ENCODE results near the gene DIP2A. TPM values are rescaled to one million over a fixed set of nuclear protein-coding genes. Genes with fewer than 3 reads are reported as not detected.

The DIP2A gene
- total RNA-seq, 2 donors from 2014 or later = 44.2 to 82.2 TPM

DNA sequence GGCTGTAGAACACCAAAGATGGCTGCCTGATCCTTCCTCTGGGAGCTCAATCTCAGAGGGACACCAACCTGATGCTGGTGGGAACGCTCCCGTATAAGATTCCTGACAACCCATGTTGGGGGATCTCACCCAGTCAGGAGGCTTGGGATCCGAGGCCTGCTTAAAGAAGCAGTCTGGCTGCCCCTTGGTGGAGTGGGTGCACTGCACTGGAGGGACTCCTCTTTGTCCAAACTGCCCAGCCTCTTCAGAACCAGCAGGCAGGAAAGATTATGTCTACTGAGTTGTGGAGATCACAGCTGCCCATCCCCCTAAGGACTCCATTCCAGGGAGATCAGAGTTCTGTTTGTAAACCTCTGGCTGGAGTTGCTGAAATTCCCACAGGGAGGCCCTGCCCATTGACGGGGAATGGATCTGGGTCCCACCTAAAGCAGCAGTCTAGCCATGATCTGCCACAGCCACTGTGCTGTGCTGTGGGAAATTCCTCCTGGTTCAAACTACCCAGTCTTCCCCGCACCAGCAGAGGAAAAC is 123.2 kb downstream of the DIP2A start:
- no peaks in the 10 kb centered on the region for H3K4me1 ChIP-seq (replicated peaks)
- no peak overlapping the region for H3K27ac ChIP-seq
- 97% methylated on average over 5 of the region's 5 CpGs for WGBS
- H3K27me3 ChIP-seq (replicated peaks; ENCODE audit: insufficient read depth) = no peaks in the 10 kb centered on the region
- TF ChIP-seq POLR2AphosphoS5 (IDR thresholded peaks at IDR 0.05) (no peak), POLR2A (IDR thresholded peaks at IDR 0.05) (no peak)
- TF ChIP-seq, protein P1, sequence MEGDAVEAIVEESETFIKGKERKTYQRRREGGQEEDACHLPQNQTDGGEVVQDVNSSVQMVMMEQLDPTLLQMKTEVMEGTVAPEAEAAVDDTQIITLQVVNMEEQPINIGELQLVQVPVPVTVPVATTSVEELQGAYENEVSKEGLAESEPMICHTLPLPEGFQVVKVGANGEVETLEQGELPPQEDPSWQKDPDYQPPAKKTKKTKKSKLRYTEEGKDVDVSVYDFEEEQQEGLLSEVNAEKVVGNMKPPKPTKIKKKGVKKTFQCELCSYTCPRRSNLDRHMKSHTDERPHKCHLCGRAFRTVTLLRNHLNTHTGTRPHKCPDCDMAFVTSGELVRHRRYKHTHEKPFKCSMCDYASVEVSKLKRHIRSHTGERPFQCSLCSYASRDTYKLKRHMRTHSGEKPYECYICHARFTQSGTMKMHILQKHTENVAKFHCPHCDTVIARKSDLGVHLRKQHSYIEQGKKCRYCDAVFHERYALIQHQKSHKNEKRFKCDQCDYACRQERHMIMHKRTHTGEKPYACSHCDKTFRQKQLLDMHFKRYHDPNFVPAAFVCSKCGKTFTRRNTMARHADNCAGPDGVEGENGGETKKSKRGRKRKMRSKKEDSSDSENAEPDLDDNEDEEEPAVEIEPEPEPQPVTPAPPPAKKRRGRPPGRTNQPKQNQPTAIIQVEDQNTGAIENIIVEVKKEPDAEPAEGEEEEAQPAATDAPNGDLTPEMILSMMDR (IDR thresholded peaks at IDR 0.05) = no peak
- no peaks in the 10 kb centered on the region for H3K36me3 ChIP-seq
- DNase-seq (ENCODE audit: low spot score) = no peak
- no peaks in the 10 kb centered on the region for H3K9me3 ChIP-seq
- no peak overlapping the region for H3K4me3 ChIP-seq
- intact Hi-C loops (cut with DNase I) = no loop called here

DNA sequence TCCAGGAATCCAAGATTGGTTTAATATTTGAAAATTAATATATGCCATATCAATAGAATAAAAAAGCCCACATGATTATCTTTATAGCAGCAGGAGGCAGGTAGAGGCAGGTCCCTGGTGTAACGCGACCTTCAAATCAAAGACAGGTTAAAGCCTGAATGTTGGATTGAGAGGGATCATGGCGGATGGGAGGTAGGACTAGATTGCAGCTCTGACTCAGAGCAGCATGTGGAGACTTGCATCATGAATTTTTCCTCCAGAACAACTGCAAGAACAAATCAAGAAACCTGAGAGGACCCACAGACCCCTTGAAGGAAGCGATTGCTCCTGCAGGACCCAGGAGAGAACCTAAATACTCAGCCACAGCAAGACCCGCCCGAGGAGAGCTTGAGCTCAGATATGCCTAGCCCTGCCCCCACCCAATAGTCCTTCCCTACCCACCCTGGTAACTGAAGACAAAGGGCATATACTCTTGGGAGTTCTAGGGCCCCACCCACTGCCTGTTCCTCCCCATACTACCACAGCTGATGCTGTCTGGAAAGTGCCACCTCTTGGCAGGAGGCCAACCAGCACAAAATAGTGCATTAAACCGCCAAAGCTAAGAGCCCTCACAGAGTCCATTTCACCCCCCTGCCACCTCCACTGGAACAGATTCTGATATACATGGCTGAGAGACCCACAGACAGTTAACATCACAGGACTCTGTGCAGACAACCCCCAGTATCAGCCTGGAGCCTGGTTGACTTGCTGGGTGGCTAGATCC is 126.7 kb downstream of the DIP2A start:
- intact Hi-C loops (cut with DNase I) = no loop called here
- DNase-seq (ENCODE audit: low spot score) = no peak
- Histone ChIP-seq H3K27ac (no peak overlapping the region), H3K36me3 (no peaks in the 10 kb centered on the region), H3K27me3 (replicated peaks; ENCODE audit: insufficient read depth) (no peaks in the 10 kb centered on the region), H3K4me3 (no peak overlapping the region), H3K9me3 (no peaks in the 10 kb centered on the region), H3K4me1 (replicated peaks) (no peaks in the 10 kb centered on the region)
- TF ChIP-seq POLR2AphosphoS5 (IDR thresholded peaks at IDR 0.05) = no peak
- TF ChIP-seq, protein P1 (IDR thresholded peaks at IDR 0.05) = no peak
- 77% methylated on average over 7 of the region's 7 CpGs for WGBS

GRCh38 chr21:46594276-46594675 is 135.6 kb downstream of the DIP2A start:
- TF ChIP-seq, protein P1 (IDR thresholded peaks at IDR 0.05) = no peak
- TF ChIP-seq POLR2A (IDR thresholded peaks at IDR 0.05) = no peak
- no peak for TF ChIP-seq POLR2AphosphoS5 (IDR thresholded peaks at IDR 0.05)
- Histone ChIP-seq H3K9me3 (no peaks in the 10 kb centered on the region), H3K27ac (no peak overlapping the region), H3K27me3 (replicated peaks; ENCODE audit: insufficient read depth) (no peaks in the 10 kb centered on the region), H3K36me3 (no peaks in the 10 kb centered on the region), H3K4me1 (replicated peaks) (no peaks in the 10 kb centered on the region), H3K4me3 (no peak overlapping the region)
- DNase-seq (ENCODE audit: low spot score) = no peak
- intact Hi-C loops (cut with DNase I) = no loop called here
- WGBS = 88% methylated on average over 8 of the region's 8 CpGs

- intact Hi-C loops (cut with DNase I) = no loop called here
- WGBS = 89% methylated on average over 1 of the region's 1 CpG
Measured at GRCh38 chr21:46596201-46596600, 137.5 kb downstream of the DIP2A start.

More at GRCh38 chr21:46596201-46596600, 137.5 kb downstream of the DIP2A start:
- no peak for DNase-seq (ENCODE audit: low spot score)
- H3K36me3 ChIP-seq = no peaks in the 10 kb centered on the region
- H3K9me3 ChIP-seq = no peaks in the 10 kb centered on the region
- H3K4me1 ChIP-seq (replicated peaks) = no peaks in the 10 kb centered on the region
- H3K27ac ChIP-seq = no peak overlapping the region
- H3K27me3 ChIP-seq (replicated peaks; ENCODE audit: insufficient read depth) = no peaks in the 10 kb centered on the region
- H3K4me3 ChIP-seq = no peak overlapping the region
- no peak for TF ChIP-seq POLR2AphosphoS5 (IDR thresholded peaks at IDR 0.05)
- TF ChIP-seq POLR2A (IDR thresholded peaks at IDR 0.05) = no peak
- TF ChIP-seq, protein P1 (IDR thresholded peaks at IDR 0.05) = no peak
